Calu3 (cell line): Measurements from ENCODE around the gene TSSC4. TPM values are rescaled to one million over a fixed set of nuclear protein-coding genes. Genes with fewer than 3 reads are reported as not detected.

ENCODE experiments used
- BruUV-seq: library from RNA; stranded (reverse); fragments of 400-500 nt; replicated peaks from 2 replicates; lab custom pipeline; 2021; lab: Mats Ljungman, UMichigan
- CTCF ChIA-PET: fragments of 300-600 bp; sonication (Branson Sonifier 250); formaldehyde crosslinking; loops from one replicate; lab custom pipeline; 2022; ENCODE audit warnings: antibody characterized with exemption; lab: Charles Lee
- DNase-seq: peaks from one replicate; pipeline ENCODE4 v3.0.0; 2022
- H3K27ac Mint-ChIP-seq: one replicate; pipeline ENCODE4 v1.8.0; 2022; ENCODE audit warnings: mixed read lengths; ENCODE audit not compliant: unreplicated experiment
- H3K27me3 Mint-ChIP-seq: one replicate; pipeline ENCODE4 v1.8.0; 2022; ENCODE audit warnings: mixed read lengths; ENCODE audit not compliant: unreplicated experiment
- H3K36me3 Mint-ChIP-seq: one replicate; pipeline ENCODE4 v1.8.0; 2022; ENCODE audit warnings: mild to moderate bottlenecking, moderate library complexity, mixed read lengths; ENCODE audit not compliant: insufficient read depth, unreplicated experiment
- H3K4me1 Mint-ChIP-seq: one replicate; pipeline ENCODE4 v1.8.0; 2022; ENCODE audit warnings: mild to moderate bottlenecking, low read depth, mixed read lengths; ENCODE audit not compliant: unreplicated experiment
- H3K4me3 Mint-ChIP-seq: one replicate; pipeline ENCODE4 v1.8.0; 2022; ENCODE audit warnings: mild to moderate bottlenecking, low read depth, moderate library complexity, mixed read lengths; ENCODE audit not compliant: unreplicated experiment
- H3K9me3 Mint-ChIP-seq: one replicate; pipeline ENCODE4 v1.8.0; 2022; ENCODE audit warnings: low read depth, mixed read lengths; ENCODE audit not compliant: unreplicated experiment
- intact Hi-C: fragments of 100-400 bp; cut with micrococcal nuclease; formaldehyde crosslinking; loops from one replicate; pipeline ENCODE4 v1.10.0; 2022; ENCODE audit not compliant: unreplicated experiment
- total RNA-seq: library from RNA; stranded (reverse); gene quantifications from 2 replicates; pipeline ENCODE4 v1.2.3, GENCODE V29; 2022
- TF ChIP-seq, protein P1 (sequence below): fragments of 200-600 bp; IDR thresholded peaks from one replicate; pipeline ENCODE4 v1.8.0; 2022; ENCODE audit warnings: antibody characterized with exemption; ENCODE audit not compliant: unreplicated experiment

Gene TSSC4
- total RNA-seq, 1 experiment from 2014 or later: 49.4 TPM

DNA sequence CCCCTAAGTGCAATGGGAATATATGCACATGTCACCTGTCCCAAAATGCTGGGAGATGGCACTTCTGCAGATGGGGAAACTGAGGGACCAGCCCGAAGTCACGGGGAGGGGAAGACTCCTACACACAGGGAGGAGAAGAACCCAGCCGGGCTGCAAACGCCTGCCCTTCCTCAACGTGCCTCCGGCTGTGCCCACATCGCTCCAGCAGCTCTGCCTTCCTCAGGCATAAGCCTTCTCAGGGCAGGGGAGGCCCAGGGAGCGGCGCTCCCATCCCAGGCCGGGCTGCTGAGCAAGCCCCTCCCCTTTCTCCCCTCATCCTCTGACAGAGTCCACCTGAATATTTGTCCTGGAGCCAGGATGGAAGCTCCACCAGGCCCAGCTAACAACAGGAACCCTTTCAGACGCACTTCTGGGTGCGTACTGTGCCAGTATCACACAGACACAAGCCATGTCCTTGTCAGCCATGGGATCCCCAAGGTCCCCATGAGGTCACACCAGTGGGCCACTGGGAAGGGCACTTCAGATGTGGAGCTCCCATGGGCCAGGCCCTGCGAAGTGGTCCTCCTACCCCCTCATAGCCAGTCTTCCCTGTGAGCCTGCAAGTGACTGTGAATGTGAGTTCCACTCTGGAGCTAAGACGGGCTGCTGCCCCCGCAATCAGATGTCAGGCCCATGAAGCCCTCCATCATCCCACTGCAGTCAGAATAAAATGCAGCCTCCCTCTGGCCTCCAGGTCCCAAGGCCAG lies 25.9 kb upstream of the TSSC4 start:
- Mint-ChIP-seq H3K9me3 (no peaks in the 10 kb centered on the region), H3K4me3 (no peak overlapping the region), H3K27ac (no peak overlapping the region), H3K4me1 (peaks cover 19% of the 10 kb centered on the region), H3K36me3 (peaks cover 35% of the 10 kb centered on the region), H3K27me3 (no peaks in the 10 kb centered on the region)
- no peak for DNase-seq
- CTCF ChIA-PET: interaction anchor here (0.6 to 1.9 kb wide), 3 partner anchors 8 to 69 kb away, joined by 3 to 6 read pairs (median 4); no protein-coding TSS in a partner anchor
- BruUV-seq: no TSS peak
- intact Hi-C loops: no loop called here
- TF ChIP-seq, protein P1, sequence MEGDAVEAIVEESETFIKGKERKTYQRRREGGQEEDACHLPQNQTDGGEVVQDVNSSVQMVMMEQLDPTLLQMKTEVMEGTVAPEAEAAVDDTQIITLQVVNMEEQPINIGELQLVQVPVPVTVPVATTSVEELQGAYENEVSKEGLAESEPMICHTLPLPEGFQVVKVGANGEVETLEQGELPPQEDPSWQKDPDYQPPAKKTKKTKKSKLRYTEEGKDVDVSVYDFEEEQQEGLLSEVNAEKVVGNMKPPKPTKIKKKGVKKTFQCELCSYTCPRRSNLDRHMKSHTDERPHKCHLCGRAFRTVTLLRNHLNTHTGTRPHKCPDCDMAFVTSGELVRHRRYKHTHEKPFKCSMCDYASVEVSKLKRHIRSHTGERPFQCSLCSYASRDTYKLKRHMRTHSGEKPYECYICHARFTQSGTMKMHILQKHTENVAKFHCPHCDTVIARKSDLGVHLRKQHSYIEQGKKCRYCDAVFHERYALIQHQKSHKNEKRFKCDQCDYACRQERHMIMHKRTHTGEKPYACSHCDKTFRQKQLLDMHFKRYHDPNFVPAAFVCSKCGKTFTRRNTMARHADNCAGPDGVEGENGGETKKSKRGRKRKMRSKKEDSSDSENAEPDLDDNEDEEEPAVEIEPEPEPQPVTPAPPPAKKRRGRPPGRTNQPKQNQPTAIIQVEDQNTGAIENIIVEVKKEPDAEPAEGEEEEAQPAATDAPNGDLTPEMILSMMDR: no peak

GRCh38 chr11:2375341-2375853 lies 25.2 kb upstream of the TSSC4 start:
- CTCF ChIA-PET: interaction anchor here (0.7 to 1.9 kb wide), 5 partner anchors 8 to 70 kb away, joined by 3 to 6 read pairs (median 4); no protein-coding TSS in a partner anchor

GRCh38 chr11:2375964-2376551 lies 24.5 kb upstream of the TSSC4 start:
- H3K4me1 Mint-ChIP-seq: peaks cover 19% of the 10 kb centered on the region
- peaks cover 35% of the 10 kb centered on the region for H3K36me3 Mint-ChIP-seq
- no peaks in the 10 kb centered on the region for H3K27me3 Mint-ChIP-seq
- no peaks in the 10 kb centered on the region for H3K9me3 Mint-ChIP-seq
- H3K4me3 Mint-ChIP-seq: peak overlapping the region; percentile 86
- TF ChIP-seq, protein P1: no peak
- TSS peak; percentile 54 for BruUV-seq
- peak; percentile 67 for DNase-seq
- intact Hi-C loops: no loop called here
- CTCF ChIA-PET: interaction anchor here (0.7 to 1.9 kb wide), 5 partner anchors 9 to 70 kb away, joined by 3 to 6 read pairs (median 4); no protein-coding TSS in a partner anchor
- peak overlapping the region; percentile 91 for H3K27ac Mint-ChIP-seq

More at GRCh38 chr11:2375341-2375853, 25.2 kb upstream of the TSSC4 start:
- H3K27me3 Mint-ChIP-seq: no peaks in the 10 kb centered on the region
- DNase-seq: peak; percentile 43
- peaks cover 35% of the 10 kb centered on the region for H3K36me3 Mint-ChIP-seq
- peaks cover 19% of the 10 kb centered on the region for H3K4me1 Mint-ChIP-seq
- no TSS peak for BruUV-seq
- H3K4me3 Mint-ChIP-seq: peak overlapping the region; percentile 86
- H3K9me3 Mint-ChIP-seq: no peaks in the 10 kb centered on the region
- TF ChIP-seq, protein P1: peak; percentile 21
- peak overlapping the region; percentile 91 for H3K27ac Mint-ChIP-seq
- intact Hi-C loops: no loop called here

DNA sequence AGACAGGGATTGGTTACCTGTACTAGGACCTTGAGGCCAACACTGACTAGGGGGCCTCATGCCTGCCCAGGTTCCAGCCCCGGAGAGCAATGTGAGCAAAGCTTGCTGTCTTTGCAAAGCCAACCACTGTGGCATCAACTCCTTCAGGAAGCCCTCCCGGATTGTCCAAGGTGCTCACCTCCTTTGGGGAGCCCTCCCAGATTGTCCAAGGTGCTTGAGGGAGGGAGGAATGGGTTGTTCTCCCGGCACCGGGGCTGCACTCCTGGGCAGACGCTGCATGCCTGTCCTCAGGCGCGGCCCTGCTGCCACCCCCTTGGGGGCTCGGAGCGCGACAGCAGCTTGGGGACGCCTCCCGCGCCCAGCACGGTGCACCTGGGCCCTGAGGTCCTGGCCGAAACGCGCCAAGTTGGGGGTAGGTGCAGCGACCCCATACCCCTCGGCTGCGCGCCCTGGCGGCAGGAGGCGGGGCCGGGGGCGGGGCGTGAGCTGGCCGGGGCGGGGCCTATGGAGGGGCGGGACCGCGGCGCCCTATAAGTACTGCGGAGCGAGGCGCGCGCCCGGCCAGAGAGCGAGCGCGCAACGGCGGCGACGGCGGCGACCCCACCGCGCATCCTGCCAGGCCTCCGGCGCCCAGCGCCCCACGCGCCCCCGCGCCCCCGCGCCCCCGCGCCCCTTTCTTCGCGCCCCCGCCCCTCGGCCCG lies 23.6 kb upstream of the TSSC4 start, which contains the start of gene CD81:
Gene CD81, plus strand, starts transcription at position 560 of the 701 bp plus-strand sequence. CDS start 240 bp downstream, outside the sequence.
- Mint-ChIP-seq H3K9me3 (no peaks in the 10 kb centered on the region), H3K36me3 (peaks cover 35% of the 10 kb centered on the region), H3K27ac (peak within 1 kb of the TSS; percentile 91), H3K27me3 (no peaks in the 10 kb centered on the region), H3K4me1 (peaks cover 19% of the 10 kb centered on the region), H3K4me3 (peak within 1 kb of the TSS; percentile 86)
- peak; percentile 55 for DNase-seq
- no TSS peak for BruUV-seq
- CTCF ChIA-PET: interaction anchor here (1.4 to 1.9 kb wide), 3 partner anchors 24 to 72 kb away, joined by 4 to 9 read pairs (median 6); partner anchors contain the start of gene TSSC4
- intact Hi-C loops: no loop called here
- TF ChIP-seq, protein P1: no peak
